Keratinocyte (primary cell): ENCODE measurements around the gene PGM1.

Experiments
- EZH2 ChIP-seq: IDR thresholded peaks from one replicate; pipeline ENCODE4 v1.6.1; 2012; ENCODE audit warnings: inconsistent platforms, mild to moderate bottlenecking, low read length, moderate library complexity
- TF ChIP-seq, protein P1 (sequence below), 3 experiments: IDR thresholded peaks in 1 of 3; conservative IDR thresholded peaks in 1 of 3; optimal IDR thresholded peaks in 1 of 3; 2 replicates in 2 of 3; 3 replicates in 1 of 3; pipeline versions ENCODE3 to v1.5.1; 2011; ENCODE audit warnings: low read length in 3 of 3, mild to moderate bottlenecking in 3 of 3, moderate library complexity in 2 of 3, control low read depth in 1 of 3, inconsistent platforms in 1 of 3; ENCODE audit not compliant: insufficient read depth in 2 of 3; ENCODE audit errors: extremely low read depth in 1 of 3

DNA sequence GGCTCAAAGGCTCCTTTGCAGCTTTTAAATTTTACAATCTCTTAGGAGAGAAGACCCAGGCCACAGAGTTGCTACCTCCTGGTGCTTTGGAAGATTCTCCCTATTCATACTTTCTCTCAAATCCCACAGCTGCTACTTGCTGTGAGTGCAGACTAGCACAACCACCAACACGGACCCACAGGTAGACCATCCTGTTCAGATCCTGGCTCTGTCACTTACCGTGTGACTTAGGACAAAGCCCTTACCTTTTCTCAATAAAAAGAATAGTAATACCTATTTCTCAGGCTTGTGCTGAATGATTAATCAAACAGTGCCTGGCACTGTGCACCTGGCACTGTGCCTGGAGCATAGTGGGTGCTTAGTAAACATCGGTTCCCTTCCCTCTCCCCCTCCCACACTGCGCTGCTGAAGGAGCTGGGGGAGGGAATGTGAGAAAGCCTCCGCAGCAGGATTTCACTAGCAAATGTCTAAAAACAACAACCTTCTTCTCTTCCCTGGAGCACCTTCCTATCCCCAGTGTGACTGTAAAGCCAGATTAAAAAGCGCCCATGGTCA, 81.7 kb downstream of the PGM1 start:
- TF ChIP-seq, protein P1, sequence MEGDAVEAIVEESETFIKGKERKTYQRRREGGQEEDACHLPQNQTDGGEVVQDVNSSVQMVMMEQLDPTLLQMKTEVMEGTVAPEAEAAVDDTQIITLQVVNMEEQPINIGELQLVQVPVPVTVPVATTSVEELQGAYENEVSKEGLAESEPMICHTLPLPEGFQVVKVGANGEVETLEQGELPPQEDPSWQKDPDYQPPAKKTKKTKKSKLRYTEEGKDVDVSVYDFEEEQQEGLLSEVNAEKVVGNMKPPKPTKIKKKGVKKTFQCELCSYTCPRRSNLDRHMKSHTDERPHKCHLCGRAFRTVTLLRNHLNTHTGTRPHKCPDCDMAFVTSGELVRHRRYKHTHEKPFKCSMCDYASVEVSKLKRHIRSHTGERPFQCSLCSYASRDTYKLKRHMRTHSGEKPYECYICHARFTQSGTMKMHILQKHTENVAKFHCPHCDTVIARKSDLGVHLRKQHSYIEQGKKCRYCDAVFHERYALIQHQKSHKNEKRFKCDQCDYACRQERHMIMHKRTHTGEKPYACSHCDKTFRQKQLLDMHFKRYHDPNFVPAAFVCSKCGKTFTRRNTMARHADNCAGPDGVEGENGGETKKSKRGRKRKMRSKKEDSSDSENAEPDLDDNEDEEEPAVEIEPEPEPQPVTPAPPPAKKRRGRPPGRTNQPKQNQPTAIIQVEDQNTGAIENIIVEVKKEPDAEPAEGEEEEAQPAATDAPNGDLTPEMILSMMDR (optimal IDR thresholded peaks at IDR 0.05 in 1 of 3, IDR thresholded peaks at IDR 0.05 in 1 of 3, conservative IDR thresholded peaks at IDR 0.05 in 1 of 3; ENCODE audit: extremely low read depth in 1 of 3, insufficient read depth in 2 of 3, low read length in 3 of 3), result no peak
- TF ChIP-seq EZH2, result no peak
